Skeletal muscle cell (primary cell): ENCODE data around the gene CHRNB2.

Source experiments
- DNase-seq: peaks from one replicate; pipeline ENCODE4 v3.0.0-alpha.2; 2010; ENCODE audit warnings: low read depth
- H3K4me3 ChIP-seq: 2 replicates; pipeline ENCODE4 v1.5.1; 2011; ENCODE audit warnings: low read depth, mild to moderate bottlenecking, control low read depth, low read length, moderate library complexity

CHRNB2 gene

DNA sequence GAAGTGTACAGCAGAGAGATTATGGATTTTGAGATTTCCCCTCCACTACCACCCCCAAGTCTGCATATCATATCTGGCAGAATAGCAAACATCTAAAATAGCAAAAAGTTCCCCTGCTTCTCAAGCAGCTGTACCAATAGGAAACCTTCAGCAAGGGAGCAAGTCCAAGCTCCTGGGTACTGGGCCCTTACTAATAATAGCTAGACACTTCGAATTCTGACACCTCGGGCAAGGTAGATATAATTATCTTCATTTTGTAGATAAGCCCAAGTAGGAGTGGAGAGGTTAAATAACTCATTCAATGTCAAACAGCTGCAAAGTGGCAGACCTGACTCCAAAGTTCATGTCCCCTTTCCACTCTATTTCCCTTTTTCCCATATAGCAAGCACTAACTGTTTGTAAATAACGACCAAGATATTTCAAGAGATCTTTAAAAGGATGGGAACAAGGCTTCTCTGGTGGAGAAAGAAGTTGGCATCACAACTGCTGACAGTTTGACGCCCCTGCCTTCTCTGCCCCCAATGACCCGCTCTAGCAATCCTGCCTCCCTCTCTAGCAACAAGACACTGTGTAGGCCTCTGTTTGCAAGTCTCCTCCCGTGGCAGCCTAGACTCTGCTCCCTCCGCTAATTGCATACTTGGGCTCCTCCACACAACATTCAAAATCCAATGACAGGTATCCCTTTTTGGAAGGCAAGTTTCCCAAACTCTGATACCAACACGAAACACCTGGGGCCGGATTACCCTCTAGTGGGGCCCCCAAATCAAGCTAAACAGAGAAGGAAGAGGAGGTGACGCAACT lies 59.1 kb downstream of the CHRNB2 start:
- H3K4me3 ChIP-seq = peak overlapping the region; percentile 83
- DNase-seq = no peak

DNA sequence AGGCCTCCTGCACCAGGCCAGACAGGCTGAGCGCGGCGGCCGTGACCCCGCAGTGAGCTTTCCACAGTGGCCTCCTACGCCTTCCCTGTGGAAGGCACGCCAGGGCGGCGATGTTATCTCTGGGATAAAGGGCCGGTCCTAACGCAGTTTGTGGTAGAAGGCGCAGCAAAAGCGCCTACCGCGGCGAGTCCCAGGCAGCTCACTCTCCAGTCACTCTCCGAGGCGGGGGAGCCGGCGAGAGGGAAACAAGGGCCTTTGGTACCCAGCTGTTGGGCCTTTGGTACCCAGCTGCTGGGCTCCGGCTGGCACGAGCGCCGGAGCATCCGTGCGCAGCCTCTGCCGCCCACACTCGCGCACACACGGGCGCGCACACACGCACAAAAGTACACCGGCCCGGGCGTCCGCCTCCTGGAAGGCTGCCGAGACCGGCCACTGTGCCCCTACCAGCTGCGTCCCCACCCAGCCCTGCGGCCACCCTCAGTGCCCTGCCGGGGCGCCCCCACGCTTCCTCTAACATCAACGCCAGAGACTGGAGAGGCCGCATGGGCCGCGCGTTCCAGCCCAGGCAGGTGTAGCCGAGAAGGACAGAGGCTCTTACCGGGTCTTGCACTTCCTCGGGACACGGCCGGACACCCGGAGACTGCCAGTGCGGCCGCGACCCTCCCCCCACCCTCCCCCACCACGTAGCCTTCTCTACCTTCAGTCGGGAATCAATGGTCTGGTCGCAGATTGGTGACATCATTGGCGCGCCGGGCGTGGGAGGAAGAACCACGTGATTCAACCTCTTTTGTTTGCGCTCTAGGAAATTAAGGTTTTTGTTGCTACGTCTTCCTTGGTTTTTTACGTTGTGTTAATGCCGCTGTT lies 59.9 kb downstream of the CHRNB2 start:
- peak; percentile 54 for DNase-seq
- H3K4me3 ChIP-seq = peak overlapping the region; percentile 83

DNA sequence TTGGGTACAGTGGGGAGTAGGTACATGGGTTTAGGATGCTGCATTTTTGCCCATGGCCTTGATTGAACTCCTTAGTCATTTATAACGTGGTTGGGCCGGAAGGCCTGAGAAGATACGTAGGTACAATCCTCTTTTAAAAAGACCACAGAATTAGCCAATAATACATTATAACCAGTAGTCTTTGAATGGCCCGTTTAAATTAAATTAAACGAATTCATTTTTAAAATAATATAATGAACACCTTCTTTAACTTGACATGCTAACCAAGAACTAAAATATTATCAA lies 60.5 kb downstream of the CHRNB2 start:
- DNase-seq = no peak
- peak overlapping the region; percentile 83 for H3K4me3 ChIP-seq

DNA sequence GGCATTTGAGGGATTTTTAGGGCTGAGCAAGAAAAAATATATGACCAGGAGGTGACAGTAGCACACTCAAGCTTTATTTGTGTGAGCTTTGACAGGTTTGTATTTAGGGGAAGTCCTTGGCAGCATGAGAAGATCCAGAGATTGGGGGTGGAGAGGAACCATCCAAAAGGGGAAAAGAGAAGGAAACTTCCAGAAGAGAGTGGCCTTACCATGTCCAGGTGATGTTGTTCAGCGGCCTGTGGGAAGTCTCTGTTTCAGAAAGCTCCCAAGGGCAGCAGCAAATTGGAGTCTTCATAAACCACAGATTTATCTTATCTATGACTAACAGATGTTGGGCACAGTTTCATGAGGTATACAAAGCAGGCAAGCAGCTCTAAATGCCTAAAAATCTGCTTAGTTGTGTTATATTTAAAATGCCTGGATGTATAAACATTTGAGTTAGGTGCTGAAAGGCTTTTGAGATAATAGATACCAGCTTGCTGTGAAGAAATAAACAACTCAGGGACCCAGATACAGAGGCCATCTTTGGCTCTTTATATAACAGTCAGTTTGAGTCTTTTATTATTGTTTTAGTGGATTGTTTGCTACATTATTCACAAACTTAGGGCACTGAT lies 61.6 kb downstream of the CHRNB2 start:
- H3K4me3 ChIP-seq = no peak overlapping the region
- no peak for DNase-seq
